Left ventricle myocardium inferior (tissue), 1 donor: ENCODE results near the gene CSF1R. TPM values are rescaled to one million over a fixed set of nuclear protein-coding genes. Genes with fewer than 3 reads are reported as not detected.
"Not testable (repeated sequence)": the region's sequence is repeated elsewhere in the genome, so short reads cannot be mapped to it uniquely, and the experiment has no call there.

ENCODE experiments used
- DNase-seq: peaks from one replicate; pipeline ENCODE4 v3.0.0-alpha.2; 2020
- H3K27ac ChIP-seq: fragments of 200-600 bp; replicated peaks from 2 replicates; pipeline ENCODE4 v1.8.0; 2021
- H3K27me3 ChIP-seq: fragments of 200-600 bp; 2 replicates; pipeline ENCODE4 v1.8.0; 2021; ENCODE audit warnings: low read depth
- H3K36me3 ChIP-seq: fragments of 200-600 bp; 2 replicates; pipeline ENCODE4 v1.8.0; 2021
- H3K4me1 ChIP-seq: fragments of 200-600 bp; 2 replicates; pipeline ENCODE4 v1.8.0; 2021
- H3K4me3 ChIP-seq: fragments of 200-600 bp; 2 replicates; pipeline ENCODE4 v1.8.0; 2021; ENCODE audit warnings: mild to moderate bottlenecking, moderate library complexity
- H3K9me3 ChIP-seq: fragments of 200-600 bp; replicated peaks from 2 replicates; pipeline ENCODE4 v1.8.0; 2021
- CTCF ChIP-seq: fragments of 200-600 bp; IDR thresholded peaks from 2 replicates; pipeline ENCODE4 v1.8.0; 2021; ENCODE audit warnings: antibody characterized with exemption, mild to moderate bottlenecking, borderline replicate concordance
- intact Hi-C: fragments of 100-400 bp; cut with micrococcal nuclease; formaldehyde crosslinking; loops from one replicate; pipeline ENCODE4 v1.11.0; 2022
- total RNA-seq: library from RNA; stranded (reverse); fragmentation: NEBNext Ultra II Directional; extraction: Animal tissue kit (Norgen Biotek cat#: 25700); gene quantifications from one replicate; pipeline ENCODE4 v1.2.1, GENCODE V29; 2021
- donor health status: DM: no; HTN: yes; CAD: no; lungs with severe emphysema.

CSF1R gene
- total RNA-seq, 1 donor from 2014 or later: 15.5 TPM

- Histone ChIP-seq H3K4me3 (no peak overlapping the region), H3K27ac (no peak overlapping the region), H3K27me3 (peaks cover 17% of the 10 kb centered on the region), H3K9me3 (no peaks in the 10 kb centered on the region), H3K4me1 (no peaks in the 10 kb centered on the region), H3K36me3 (no peaks in the 10 kb centered on the region)
- DNase-seq: no peak
- TF ChIP-seq CTCF: no peak
- intact Hi-C loops: no loop called here
Measured at GRCh38 chr5:150092159-150092787, 5.9 kb upstream of the CSF1R start.

DNA sequence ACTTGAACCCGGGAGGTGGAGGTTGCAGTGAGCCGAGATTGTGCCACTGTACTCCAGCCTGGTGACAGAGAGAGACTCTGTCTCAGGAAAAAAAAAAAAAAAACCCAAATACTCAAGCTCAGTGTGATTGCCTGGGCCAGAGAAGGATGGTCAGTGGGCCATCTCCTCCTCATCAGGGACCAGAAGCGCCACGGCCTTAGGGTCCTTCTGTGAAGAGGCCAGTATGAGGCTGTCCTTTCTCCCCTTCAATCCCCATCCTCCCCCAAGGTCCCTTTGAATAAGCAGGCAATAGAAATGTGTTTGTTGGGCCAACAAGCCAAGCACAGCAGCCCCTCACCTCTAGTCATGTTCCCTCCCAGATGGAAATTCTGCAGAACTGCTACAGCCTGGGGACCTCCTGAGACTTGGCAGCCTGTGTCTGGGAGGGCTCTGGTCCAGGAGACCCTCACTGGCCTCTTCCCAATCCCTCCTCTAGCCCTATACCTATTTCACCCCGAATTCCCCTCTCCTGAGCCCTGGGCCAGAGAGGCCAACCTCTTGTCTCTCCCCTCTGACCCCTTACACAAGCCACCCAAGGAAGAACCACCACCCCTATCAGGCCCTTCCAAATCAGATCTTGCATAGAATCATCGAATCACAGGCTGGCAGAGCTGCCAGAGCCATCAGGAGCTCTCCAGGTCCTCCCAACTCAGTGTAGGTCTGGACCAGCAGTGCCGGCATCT is 1.0 kb downstream of the CSF1R start:
- H3K4me3 ChIP-seq: peak overlapping the region; percentile 44
- no peaks in the 10 kb centered on the region for H3K36me3 ChIP-seq
- no peak for DNase-seq
- intact Hi-C loops: no loop called here
- H3K27ac ChIP-seq: peak overlapping the region; percentile 52
- no peaks in the 10 kb centered on the region for H3K4me1 ChIP-seq
- no peaks in the 10 kb centered on the region for H3K9me3 ChIP-seq
- H3K27me3 ChIP-seq: peaks cover 34% of the 10 kb centered on the region
- no peak for TF ChIP-seq CTCF

DNA sequence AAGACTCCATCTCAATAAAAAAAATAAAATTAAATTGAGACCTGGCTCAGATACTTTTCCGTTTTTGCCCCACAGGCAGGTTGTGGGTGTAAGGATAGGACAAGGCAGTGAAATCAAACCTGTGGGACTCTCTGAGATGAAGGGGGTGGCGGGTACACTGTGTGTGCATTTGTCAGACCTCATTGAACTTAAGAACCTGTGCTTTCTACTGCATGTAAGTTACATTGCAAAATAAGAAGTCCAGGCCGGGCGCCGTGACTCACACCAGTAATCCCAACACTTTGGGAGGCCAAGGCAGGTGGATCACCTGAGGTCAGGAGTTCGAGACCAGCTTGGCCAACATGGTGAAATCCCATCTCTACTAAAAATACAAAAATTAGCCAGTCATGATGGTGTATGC is 1.6 kb downstream of the CSF1R start:
- H3K36me3 ChIP-seq, DNase-seq, H3K4me1 ChIP-seq, intact Hi-C loops, H3K9me3 ChIP-seq: not testable (repeated sequence)
- peak overlapping the region; percentile 23 for H3K27ac ChIP-seq
- H3K4me3 ChIP-seq: peak overlapping the region; percentile 44
- H3K27me3 ChIP-seq: peaks cover 28% of the 10 kb centered on the region

GRCh38 chr5:150082889-150083288 is 3.5 kb downstream of the CSF1R start:
- no peak for TF ChIP-seq CTCF
- peaks cover 23% of the 10 kb centered on the region for H3K27me3 ChIP-seq
- H3K36me3 ChIP-seq: no peaks in the 10 kb centered on the region
- H3K9me3 ChIP-seq: no peaks in the 10 kb centered on the region
- intact Hi-C loops: no loop called here
- H3K4me3 ChIP-seq: peak overlapping the region; percentile 29
- no peak for DNase-seq
- H3K27ac ChIP-seq: peak overlapping the region; percentile 39
- no peaks in the 10 kb centered on the region for H3K4me1 ChIP-seq

GRCh38 chr5:150082374-150082773 is 4.0 kb downstream of the CSF1R start:
- DNase-seq: no peak
- TF ChIP-seq CTCF: no peak
- Histone ChIP-seq H3K27ac (peak overlapping the region; percentile 39), H3K27me3 (peaks cover 18% of the 10 kb centered on the region), H3K9me3 (no peaks in the 10 kb centered on the region), H3K4me3 (peak overlapping the region; percentile 29), H3K4me1 (no peaks in the 10 kb centered on the region), H3K36me3 (no peaks in the 10 kb centered on the region)
- intact Hi-C loops: no loop called here
